AG04449 (cell line): ENCODE measurements around the gene PEX5L.

Experiments
- CTCF ChIA-PET: fragments of 350-600 bp; formaldehyde crosslinking; extraction: SDS; loops from one replicate; lab custom pipeline; 2021; ENCODE audit warnings: antibody characterized with exemption; lab: Yijun Ruan, JAX
- POLR2A ChIA-PET: fragments of 400-600, 350-600 bp; formaldehyde crosslinking; extraction: SDS; loops from one replicate; lab custom pipeline; 2020; ENCODE audit warnings: antibody characterized with exemption, inconsistent platforms; lab: Yijun Ruan, JAX
- DNase-seq: peaks from one replicate; pipeline ENCODE4 v3.0.0-alpha.2; 2010; ENCODE audit warnings: low read depth, low spot score
- H3K4me3 ChIP-seq: 2 replicates; pipeline ENCODE4 v1.5.1; 2011; ENCODE audit warnings: low read depth, mild to moderate bottlenecking, control low read depth, low read length
- TF ChIP-seq, protein P1 (sequence below): IDR thresholded peaks from one replicate; pipeline ENCODE4 v1.5.1; 2011; ENCODE audit warnings: mild to moderate bottlenecking, moderate library complexity, low read length, control low read depth, inconsistent platforms; ENCODE audit not compliant: insufficient read depth; ENCODE audit errors: missing control alignments

The PEX5L gene

DNA sequence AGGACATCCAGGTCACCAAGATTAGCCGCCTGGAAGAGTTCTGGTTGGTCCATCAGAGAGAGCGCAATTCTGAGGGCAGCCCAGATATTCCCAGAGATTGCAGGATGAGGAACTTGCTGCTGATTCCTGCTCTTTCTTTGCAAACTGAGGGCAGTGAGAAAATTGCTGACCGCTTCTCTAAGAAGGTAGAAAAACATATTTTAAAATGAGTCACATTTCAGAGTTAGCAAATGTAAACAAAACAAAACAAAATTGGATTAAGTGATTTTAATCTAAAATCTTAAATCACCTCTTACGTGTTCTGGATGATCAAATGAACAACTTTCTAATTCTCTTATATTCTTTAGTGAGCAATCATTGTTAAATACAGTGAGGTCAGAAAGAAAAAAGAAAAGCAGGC lies 234.9 kb downstream of the PEX5L start:
- POLR2A ChIA-PET: no interaction called here
- H3K4me3 ChIP-seq: no peak overlapping the region
- DNase-seq: no peak
- CTCF ChIA-PET: interaction anchor here (1.3 to 2.5 kb wide), 2 partner anchors 8 to 10 kb away, joined by 4 to 9 read pairs; no protein-coding TSS in a partner anchor
- TF ChIP-seq, protein P1, sequence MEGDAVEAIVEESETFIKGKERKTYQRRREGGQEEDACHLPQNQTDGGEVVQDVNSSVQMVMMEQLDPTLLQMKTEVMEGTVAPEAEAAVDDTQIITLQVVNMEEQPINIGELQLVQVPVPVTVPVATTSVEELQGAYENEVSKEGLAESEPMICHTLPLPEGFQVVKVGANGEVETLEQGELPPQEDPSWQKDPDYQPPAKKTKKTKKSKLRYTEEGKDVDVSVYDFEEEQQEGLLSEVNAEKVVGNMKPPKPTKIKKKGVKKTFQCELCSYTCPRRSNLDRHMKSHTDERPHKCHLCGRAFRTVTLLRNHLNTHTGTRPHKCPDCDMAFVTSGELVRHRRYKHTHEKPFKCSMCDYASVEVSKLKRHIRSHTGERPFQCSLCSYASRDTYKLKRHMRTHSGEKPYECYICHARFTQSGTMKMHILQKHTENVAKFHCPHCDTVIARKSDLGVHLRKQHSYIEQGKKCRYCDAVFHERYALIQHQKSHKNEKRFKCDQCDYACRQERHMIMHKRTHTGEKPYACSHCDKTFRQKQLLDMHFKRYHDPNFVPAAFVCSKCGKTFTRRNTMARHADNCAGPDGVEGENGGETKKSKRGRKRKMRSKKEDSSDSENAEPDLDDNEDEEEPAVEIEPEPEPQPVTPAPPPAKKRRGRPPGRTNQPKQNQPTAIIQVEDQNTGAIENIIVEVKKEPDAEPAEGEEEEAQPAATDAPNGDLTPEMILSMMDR: no peak

DNA sequence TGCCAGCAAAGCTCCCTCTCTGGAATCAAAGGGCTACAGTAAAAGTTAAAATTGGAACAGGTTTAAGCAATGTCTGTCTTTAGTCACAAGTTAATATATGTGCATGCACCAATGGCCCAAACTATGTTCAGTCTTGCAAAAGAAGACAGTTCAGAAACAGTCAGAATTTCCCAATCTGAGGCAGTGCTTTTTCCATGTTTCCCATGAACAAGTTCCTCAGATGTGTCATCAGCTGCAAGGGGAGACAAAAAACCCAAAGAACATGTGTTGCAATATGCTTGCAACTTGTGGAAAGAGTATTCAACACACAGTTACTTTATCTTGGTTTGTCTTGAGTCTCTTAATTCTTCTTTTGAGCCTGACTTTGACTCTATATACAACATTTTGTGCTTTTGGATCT lies 235.5 kb downstream of the PEX5L start:
- peak; percentile 95 for DNase-seq
- ChIA-PET CTCF (interaction anchor here (0.9 to 2.5 kb wide), 3 partner anchors 9 to 128 kb away, joined by 3 to 9 read pairs (median 4); no protein-coding TSS in a partner anchor), POLR2A (no interaction called here)
- H3K4me3 ChIP-seq: no peak overlapping the region
- TF ChIP-seq, protein P1: no peak

DNA sequence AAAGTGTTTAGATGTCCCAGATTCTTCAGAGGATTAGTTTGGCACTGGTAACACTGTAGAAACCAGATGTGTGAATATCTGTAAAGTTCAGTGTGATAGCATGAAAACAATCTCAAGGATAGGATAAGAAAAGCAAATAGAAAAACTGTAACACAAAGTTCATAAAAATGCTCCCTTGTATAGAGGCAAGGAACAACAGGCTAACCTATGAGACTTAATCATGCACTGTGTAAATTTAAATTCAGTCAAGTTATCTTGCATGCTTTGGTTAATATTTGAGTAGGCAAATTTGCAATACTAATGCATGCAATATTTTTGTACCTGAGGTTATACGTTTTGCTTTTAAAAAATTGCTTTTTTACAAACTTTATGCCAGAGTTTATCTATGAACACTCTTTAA lies 239.5 kb downstream of the PEX5L start:
- CTCF ChIA-PET: interaction anchor here (1.0 kb wide), 1 partner anchor 32 kb away, joined by 4 read pairs; no protein-coding TSS in a partner anchor

DNA sequence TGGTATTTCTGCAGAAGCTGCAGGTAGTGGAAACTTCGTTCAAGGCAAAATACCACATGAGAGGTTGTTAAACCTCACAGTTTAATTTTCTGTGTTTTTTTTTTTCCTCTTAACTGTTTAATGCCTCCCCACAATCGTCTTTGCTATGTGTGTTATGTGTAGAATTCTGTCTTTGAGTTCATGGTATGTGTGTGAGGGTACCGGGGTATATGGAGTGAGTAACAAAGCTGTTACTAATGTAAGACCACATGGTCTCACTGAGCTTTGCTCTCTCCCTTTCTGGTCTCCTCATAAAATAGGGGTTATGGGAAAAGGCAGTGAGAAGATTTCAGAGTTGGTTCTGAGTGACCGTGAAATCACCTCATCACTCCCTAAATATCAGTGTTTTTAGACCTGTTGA lies 240.3 kb downstream of the PEX5L start:
- ChIA-PET CTCF (interaction anchor here (0.8 to 1.0 kb wide), 2 partner anchors 31 to 133 kb away, joined by 3 to 4 read pairs; no protein-coding TSS in a partner anchor), POLR2A (interaction anchor here (0.6 kb wide), 1 partner anchor 1150 kb away, joined by 3 read pairs; no protein-coding TSS in a partner anchor)
- H3K4me3 ChIP-seq: no peak overlapping the region
- TF ChIP-seq, protein P1: no peak
- DNase-seq: peak; percentile 10

More for the DNA sequence above, 239.5 kb downstream of the PEX5L start:
- no peak for DNase-seq
- TF ChIP-seq, protein P1: no peak
- H3K4me3 ChIP-seq: no peak overlapping the region
- POLR2A ChIA-PET: no interaction called here

DNA sequence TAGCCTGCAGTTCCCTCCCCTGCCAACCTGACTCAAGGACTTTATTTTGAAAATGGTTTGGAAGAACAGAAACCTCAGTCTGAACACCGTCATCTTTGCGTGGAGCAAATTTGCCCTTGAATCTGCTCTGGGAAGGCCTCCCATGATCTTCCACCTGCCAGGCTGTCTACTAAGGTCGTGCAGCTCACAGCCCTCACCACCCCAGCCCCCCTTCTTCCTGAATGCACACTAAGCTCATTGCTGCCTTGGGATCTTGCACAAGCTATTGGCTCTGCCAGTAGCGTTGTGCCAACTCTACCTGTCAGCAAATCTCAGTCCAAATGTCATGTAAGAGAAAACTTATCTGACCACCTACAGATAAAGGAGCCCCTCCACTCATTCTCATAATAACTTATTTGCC lies 242.4 kb downstream of the PEX5L start:
- TF ChIP-seq, protein P1: no peak
- no peak overlapping the region for H3K4me3 ChIP-seq
- DNase-seq: no peak
- CTCF ChIA-PET: interaction anchor here (1.5 to 1.7 kb wide), 2 partner anchors 44 to 800 kb away, joined by 4 read pairs; no protein-coding TSS in a partner anchor
- POLR2A ChIA-PET: no interaction called here

DNA sequence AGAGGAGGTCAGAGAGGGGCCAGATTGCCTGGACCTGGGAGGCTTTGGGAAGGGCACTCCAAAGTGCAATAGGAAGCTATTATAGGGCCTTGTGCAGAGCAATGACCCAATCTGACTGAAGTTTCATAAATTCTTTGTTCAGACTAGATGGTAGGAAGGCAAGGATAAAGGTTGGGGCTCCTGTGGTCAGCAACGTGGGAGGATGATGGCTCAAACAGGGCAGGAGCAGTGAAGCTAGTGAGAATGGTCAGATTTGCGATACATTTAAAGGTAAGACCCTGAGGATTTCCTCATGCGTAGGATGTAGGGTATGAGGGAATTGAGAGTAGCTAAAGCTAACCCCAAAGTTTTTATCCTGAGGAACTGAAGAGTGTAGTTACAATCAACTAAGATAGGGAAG lies 244.9 kb downstream of the PEX5L start:
- POLR2A ChIA-PET: no interaction called here
- CTCF ChIA-PET: interaction anchor here (1.5 to 2.6 kb wide), 2 partner anchors 20 to 43 kb away, joined by 3 to 7 read pairs; no protein-coding TSS in a partner anchor
- H3K4me3 ChIP-seq: no peak overlapping the region
- TF ChIP-seq, protein P1: no peak
- DNase-seq: no peak
